GM12878 (cell line): Measurements from ENCODE around the gene DPM3. TPM values are rescaled to one million over a fixed set of nuclear protein-coding genes. Genes with fewer than 3 reads are reported as not detected.

Experiments used
- ATAC-seq: fragments of 200-7000 bp; cut with Tn5 transposase; 3 replicates; pipeline ENCODE4 v1.9.1; 2020; ENCODE audit warnings: mild to moderate bottlenecking, moderate library complexity
- BruUV-seq: library from RNA; stranded (reverse); fragments of 400-500 nt; replicated peaks from 2 replicates; lab custom pipeline; 2021; lab: Mats Ljungman, UMichigan
- CTCF ChIA-PET: fragments of 300-600 bp; sonication (Branson Sonifier 250); formaldehyde crosslinking; extraction: SDS; loops from one replicate; lab custom pipeline; 2021; ENCODE audit warnings: inconsistent platforms; lab: Yijun Ruan, JAX
- POLR2A ChIA-PET: fragments of 350-600 bp; formaldehyde crosslinking; extraction: SDS; loops from one replicate; lab custom pipeline; 2021; ENCODE audit warnings: inconsistent platforms; lab: Charles Lee
- RAD21 ChIA-PET: fragments of 300-600 bp; sonication (Branson Sonifier 250); formaldehyde crosslinking; loops from one replicate; lab custom pipeline; 2023; ENCODE audit warnings: antibody characterized with exemption; ENCODE audit not compliant: unreplicated experiment; lab: Charles Lee
- SMC1A ChIA-PET: fragments of 300-600 bp; sonication (Branson Sonifier 250); formaldehyde crosslinking; loops from one replicate; lab custom pipeline; 2023; ENCODE audit not compliant: unreplicated experiment, uncharacterized antibody; lab: Charles Lee
- DNase-seq: peaks from one replicate; pipeline ENCODE4 v3.0.0-alpha.2; 2011; ENCODE audit warnings: low read depth, low spot score
- FAIRE-seq: peaks from 3 replicates; lab custom pipeline; 2011; peaks lifted over from hg19 to GRCh38; lab: Jason Lieb, UNC
- H2AFZ ChIP-seq: 2 replicates; pipeline ENCODE4 v1.6.0; 2011; ENCODE audit warnings: low read depth, low read length, control low read depth; ENCODE audit not compliant: control insufficient read depth
- H3K27ac ChIP-seq: 2 replicates; pipeline ENCODE4 v1.5.1; 2011; ENCODE audit warnings: control low read depth; ENCODE audit not compliant: control insufficient read depth, insufficient read depth
- H3K27me3 ChIP-seq, 2 experiments: replicated peaks in 1 of 2; 2 replicates each; pipeline versions ENCODE4 v1.6.0 to v1.6.1; 2011; ENCODE audit warnings: low read length in 1 of 2; ENCODE audit not compliant: control insufficient read depth in 2 of 2, insufficient read depth in 2 of 2
- H3K36me3 ChIP-seq, 2 experiments: 2 replicates each; pipeline ENCODE4 v1.5.1; 2011; ENCODE audit warnings: low read length in 1 of 2; ENCODE audit not compliant: control insufficient read depth in 2 of 2, insufficient read depth in 2 of 2
- H3K4me1 ChIP-seq: 2 replicates; pipeline ENCODE4 v1.6.1; 2011; ENCODE audit warnings: mild to moderate bottlenecking, low read length, moderate library complexity, mixed read lengths; ENCODE audit not compliant: control insufficient read depth, insufficient read depth
- H3K4me2 ChIP-seq: 2 replicates; pipeline ENCODE4 v1.6.0; 2011; ENCODE audit warnings: control low read depth; ENCODE audit not compliant: control insufficient read depth, insufficient read depth
- H3K4me3 ChIP-seq: fragments of 200-600 bp; sonication (generic); 2 replicates; pipeline ENCODE4 v1.5.1; 2016
- H3K79me2 ChIP-seq: 2 replicates; pipeline ENCODE4 v1.6.0; 2011; ENCODE audit warnings: low read length; ENCODE audit not compliant: control insufficient read depth, insufficient read depth
- H3K9ac ChIP-seq: 2 replicates; pipeline ENCODE4 v1.8.0; 2011; ENCODE audit warnings: low read length, control low read depth, mixed read lengths; ENCODE audit not compliant: control insufficient read depth, insufficient read depth
- H3K9me3 ChIP-seq: replicated peaks from 3 replicates; pipeline ENCODE4 v1.5.1; 2011; ENCODE audit warnings: mild to moderate bottlenecking, low read length; ENCODE audit not compliant: control insufficient read depth, insufficient read depth
- H4K20me1 ChIP-seq: 2 replicates; pipeline ENCODE4 v1.6.0; 2011; ENCODE audit not compliant: control insufficient read depth, insufficient read depth
- FOS ChIP-seq: IDR thresholded peaks from 3 replicates; pipeline ENCODE4 v1.6.1; 2011; ENCODE audit warnings: borderline replicate concordance; ENCODE audit not compliant: insufficient read length; ENCODE audit errors: extremely low read depth
- IRF4 ChIP-seq: IDR thresholded peaks from 2 replicates; pipeline ENCODE4 v1.6.1; 2011; ENCODE audit warnings: low read depth, low read length
- RFX5 ChIP-seq: IDR thresholded peaks from 2 replicates; pipeline ENCODE4 v1.6.1; 2011; ENCODE audit warnings: low read depth, low read length, improper control_type of control experiment
- SPI1 ChIP-seq: IDR thresholded peaks from 2 replicates; pipeline ENCODE4 v1.6.1; 2011; ENCODE audit warnings: low read depth, mild to moderate bottlenecking, low read length, moderate library complexity, borderline replicate concordance; ENCODE audit not compliant: insufficient read depth
- WGBS: methylation state at CpG from one replicate; pipeline ENCODE4 v1.1.6; 2016; ENCODE audit warnings: low lambda C conversion rate; ENCODE audit not compliant: insufficient replicate concordance, insufficient coverage; ENCODE audit errors: missing lambda C conversion rate; 5-methylcytosine and 5-hydroxymethylcytosine counted together
- in situ Hi-C: fragments of 300-500 bp; cut with MboI; formaldehyde crosslinking; loops from 9 replicates; pipeline ENCODE4 v1.14.3; 2018; ENCODE audit warnings: mixed read lengths
- intact Hi-C: fragments of 100-400 bp; cut with micrococcal nuclease; formaldehyde crosslinking; loops from one replicate; pipeline ENCODE4 v1.14.2; 2022; ENCODE audit not compliant: unreplicated experiment
- polyA plus RNA-seq, 11 experiments: library from polyadenylated mRNA; depleted of rRNA in 4 of 11; unstranded in 6 of 11; stranded (reverse) in 5 of 11; fragments of >200 nt; fragmentation: Nextera tagmentation in 4 of 11; fragmentation: Illumina TruSeq in 1 of 11; extraction: Ambion mirVana in 4 of 11; extraction: Trizol in 1 of 11; gene quantifications; 1 replicate in 1 of 11; 2 replicates in 10 of 11; pipeline versions ENCODE4 v1.2.1 to v1.2.3, GENCODE V29; 2011 to 2016; ENCODE audit warnings: inconsistent platforms in 2 of 11, missing spikeins in 2 of 11, low read depth in 1 of 11
- total RNA-seq, 4 experiments: library from RNA; depleted of rRNA in 3 of 4; stranded (reverse); fragments of >200 nt in 3 of 4; fragmentation: Illumina TruSeq in 1 of 4; extraction: Trizol in 1 of 4; gene quantifications; 2 replicates each; pipeline versions ENCODE4 v1.2.1 to v1.2.3, GENCODE V29; 2013 to 2021
- TF ChIP-seq, protein P1 (sequence below): fragments of 150-350 bp; IDR thresholded peaks from 2 replicates; pipeline ENCODE4 v1.6.1; 2016; ENCODE audit warnings: low read depth, low read length
- TF ChIP-seq, protein P2 (sequence below): fragments of 450-650 bp; IDR thresholded peaks from 2 replicates; pipeline ENCODE4 v1.6.1; 2017; ENCODE audit warnings: low read depth, mild to moderate bottlenecking, moderate library complexity
- TF ChIP-seq, protein P3 (sequence below): IDR thresholded peaks from 2 replicates; pipeline ENCODE4 v1.6.1; 2011; ENCODE audit warnings: low read depth, mild to moderate bottlenecking, low read length, moderate library complexity, borderline replicate concordance; ENCODE audit errors: extremely low read depth

DPM3 gene
- total and polyA plus RNA-seq, 10 of the 15 experiments (the other 5 are each of a cell fraction or from before 2014, with no cell fraction given) = 5.9 to 78.7 (median 25.7) TPM

DNA sequence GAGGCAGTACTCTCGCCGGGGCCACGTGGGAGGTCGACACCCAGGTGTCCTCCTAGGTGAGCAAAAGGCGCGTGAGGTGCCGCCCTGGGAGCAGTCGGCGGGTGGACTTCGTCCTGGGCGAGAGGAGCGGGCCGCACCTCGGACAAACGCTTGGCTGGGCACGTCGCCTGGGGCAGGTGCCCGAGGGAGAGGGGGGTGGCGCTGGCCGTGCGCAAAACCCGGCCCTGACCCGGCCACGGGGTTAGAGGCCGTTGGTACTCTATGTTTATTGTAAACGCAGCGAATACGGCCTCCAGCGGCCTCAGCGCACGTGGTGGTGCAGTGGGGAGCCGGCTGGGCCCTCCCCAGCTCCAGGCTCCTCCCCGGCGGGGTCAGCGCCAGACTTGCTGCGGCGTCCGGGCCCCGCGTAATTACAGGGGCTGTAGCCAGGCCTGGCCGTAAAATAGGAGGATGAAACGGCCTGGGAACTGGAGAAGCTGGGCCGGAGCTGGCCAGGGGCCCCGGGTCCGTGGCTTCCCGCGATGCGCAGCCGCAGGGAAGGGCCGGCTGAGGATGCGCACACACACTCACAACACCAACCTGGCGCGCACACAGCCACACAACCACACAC, 14.3 kb downstream of the DPM3 start:
- intact Hi-C loops (no loop called here), in situ Hi-C loops (no loop called here)
- RAD21 ChIA-PET = interaction anchor here (1.2 kb wide), 2 partner anchors 41 kb away, joined by 3 to 4 read pairs; no protein-coding TSS in a partner anchor
- Histone ChIP-seq H3K4me2 (no peak overlapping the region), H4K20me1 (no peaks in the 10 kb centered on the region), H2AFZ (no peak overlapping the region), H3K9ac (no peak overlapping the region), H3K9me3 (no peaks in the 10 kb centered on the region), H3K4me3 (no peak overlapping the region), H3K36me3 (no peaks in the 10 kb centered on the region), H3K4me1 (peaks cover 14% of the 10 kb centered on the region), H3K79me2 (no peaks in the 10 kb centered on the region), H3K27ac (no peak overlapping the region), H3K27me3 (peaks cover 14 to 24% of the 10 kb centered on the region in 2 experiments)
- no TSS peak for BruUV-seq
- TF ChIP-seq SPI1 (no peak), FOS (no peak), IRF4 (no peak), RFX5 (no peak)
- TF ChIP-seq, protein P1, sequence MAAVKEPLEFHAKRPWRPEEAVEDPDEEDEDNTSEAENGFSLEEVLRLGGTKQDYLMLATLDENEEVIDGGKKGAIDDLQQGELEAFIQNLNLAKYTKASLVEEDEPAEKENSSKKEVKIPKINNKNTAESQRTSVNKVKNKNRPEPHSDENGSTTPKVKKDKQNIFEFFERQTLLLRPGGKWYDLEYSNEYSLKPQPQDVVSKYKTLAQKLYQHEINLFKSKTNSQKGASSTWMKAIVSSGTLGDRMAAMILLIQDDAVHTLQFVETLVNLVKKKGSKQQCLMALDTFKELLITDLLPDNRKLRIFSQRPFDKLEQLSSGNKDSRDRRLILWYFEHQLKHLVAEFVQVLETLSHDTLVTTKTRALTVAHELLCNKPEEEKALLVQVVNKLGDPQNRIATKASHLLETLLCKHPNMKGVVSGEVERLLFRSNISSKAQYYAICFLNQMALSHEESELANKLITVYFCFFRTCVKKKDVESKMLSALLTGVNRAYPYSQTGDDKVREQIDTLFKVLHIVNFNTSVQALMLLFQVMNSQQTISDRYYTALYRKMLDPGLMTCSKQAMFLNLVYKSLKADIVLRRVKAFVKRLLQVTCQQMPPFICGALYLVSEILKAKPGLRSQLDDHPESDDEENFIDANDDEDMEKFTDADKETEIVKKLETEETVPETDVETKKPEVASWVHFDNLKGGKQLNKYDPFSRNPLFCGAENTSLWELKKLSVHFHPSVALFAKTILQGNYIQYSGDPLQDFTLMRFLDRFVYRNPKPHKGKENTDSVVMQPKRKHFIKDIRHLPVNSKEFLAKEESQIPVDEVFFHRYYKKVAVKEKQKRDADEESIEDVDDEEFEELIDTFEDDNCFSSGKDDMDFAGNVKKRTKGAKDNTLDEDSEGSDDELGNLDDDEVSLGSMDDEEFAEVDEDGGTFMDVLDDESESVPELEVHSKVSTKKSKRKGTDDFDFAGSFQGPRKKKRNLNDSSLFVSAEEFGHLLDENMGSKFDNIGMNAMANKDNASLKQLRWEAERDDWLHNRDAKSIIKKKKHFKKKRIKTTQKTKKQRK = no peak
- TF ChIP-seq, protein P2, sequence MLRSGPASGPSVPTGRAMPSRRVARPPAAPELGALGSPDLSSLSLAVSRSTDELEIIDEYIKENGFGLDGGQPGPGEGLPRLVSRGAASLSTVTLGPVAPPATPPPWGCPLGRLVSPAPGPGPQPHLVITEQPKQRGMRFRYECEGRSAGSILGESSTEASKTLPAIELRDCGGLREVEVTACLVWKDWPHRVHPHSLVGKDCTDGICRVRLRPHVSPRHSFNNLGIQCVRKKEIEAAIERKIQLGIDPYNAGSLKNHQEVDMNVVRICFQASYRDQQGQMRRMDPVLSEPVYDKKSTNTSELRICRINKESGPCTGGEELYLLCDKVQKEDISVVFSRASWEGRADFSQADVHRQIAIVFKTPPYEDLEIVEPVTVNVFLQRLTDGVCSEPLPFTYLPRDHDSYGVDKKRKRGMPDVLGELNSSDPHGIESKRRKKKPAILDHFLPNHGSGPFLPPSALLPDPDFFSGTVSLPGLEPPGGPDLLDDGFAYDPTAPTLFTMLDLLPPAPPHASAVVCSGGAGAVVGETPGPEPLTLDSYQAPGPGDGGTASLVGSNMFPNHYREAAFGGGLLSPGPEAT = no peak
- TF ChIP-seq, protein P3, sequence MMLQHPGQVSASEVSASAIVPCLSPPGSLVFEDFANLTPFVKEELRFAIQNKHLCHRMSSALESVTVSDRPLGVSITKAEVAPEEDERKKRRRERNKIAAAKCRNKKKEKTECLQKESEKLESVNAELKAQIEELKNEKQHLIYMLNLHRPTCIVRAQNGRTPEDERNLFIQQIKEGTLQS = no peak
- CTCF ChIA-PET = interaction anchor here (0.7 to 1.9 kb wide), 3 partner anchors 34 to 47 kb away, joined by 3 to 6 read pairs (median 5); partner anchors contain the start of gene KRTCAP2
- no peak for FAIRE-seq
- DNase-seq = no peak
- SMC1A ChIA-PET = no interaction called here
- ATAC-seq = no peak
- POLR2A ChIA-PET = interaction anchor here (0.5 to 1.2 kb wide), 3 partner anchors 8 to 447 kb away, joined by 3 read pairs; no protein-coding TSS in a partner anchor
- WGBS = 56% methylated on average over 53 of the region's 53 CpGs
